ENCODE measurements around the gene CYP24A1.

CYP24A1 gene

GRCh38 chr20:54114109-54114508 lies 59.7 kb downstream of the CYP24A1 start:
- Histone ChIP-seq H3K36me3 (ENCODE audit: control insufficient read depth, low read length) (no peaks in the 10 kb centered on the region), H3K4me1 (ENCODE audit: control insufficient read depth, low read length) (no peaks in the 10 kb centered on the region), H4K20me1 (ENCODE audit: control insufficient read depth, insufficient read depth, low read depth, low read length) (no peaks in the 10 kb centered on the region), H3K4me2 (ENCODE audit: low read length) (no peak overlapping the region), H3K9me3 (ENCODE audit: control insufficient read depth, insufficient read depth, low read length) (no peaks in the 10 kb centered on the region), H3K27me3 (ENCODE audit: control insufficient read depth, low read length) (no peaks in the 10 kb centered on the region), H3K79me2 (ENCODE audit: control insufficient read depth, low read length) (no peaks in the 10 kb centered on the region), H3K4me3 (ENCODE audit: low read length) (no peak overlapping the region), H3F3A (ENCODE audit: control insufficient read depth, insufficient read depth) (no peaks in the 10 kb centered on the region), H3K9me2 (replicated peaks; ENCODE audit: control insufficient read depth, low read length) (no peaks in the 10 kb centered on the region), H3K27ac (ENCODE audit: low read depth, low read length) (no peak overlapping the region)
- TF ChIP-seq CTCF (IDR thresholded peaks at IDR 0.05; ENCODE audit: low read depth, low read length, poor library complexity, severe bottlenecking): no peak
- TF ChIP-seq EZH2phosphoT487 (IDR thresholded peaks at IDR 0.05; ENCODE audit: borderline replicate concordance, low read length): no peak

- Histone ChIP-seq H3K9me3 (ENCODE audit: control insufficient read depth, insufficient read depth, low read length) (no peaks in the 10 kb centered on the region), H3K79me2 (ENCODE audit: control insufficient read depth, low read length) (no peaks in the 10 kb centered on the region), H3K36me3 (ENCODE audit: control insufficient read depth, low read length) (no peaks in the 10 kb centered on the region), H3K9me2 (replicated peaks; ENCODE audit: control insufficient read depth, low read length) (no peaks in the 10 kb centered on the region), H3K4me1 (ENCODE audit: control insufficient read depth, low read length) (no peaks in the 10 kb centered on the region), H4K20me1 (ENCODE audit: control insufficient read depth, insufficient read depth, low read depth, low read length) (no peaks in the 10 kb centered on the region), H3K4me3 (ENCODE audit: low read length) (no peak overlapping the region), H3K4me2 (ENCODE audit: low read length) (no peak overlapping the region), H3F3A (ENCODE audit: control insufficient read depth, insufficient read depth) (no peaks in the 10 kb centered on the region), H3K27ac (ENCODE audit: low read depth, low read length) (no peak overlapping the region), H3K27me3 (ENCODE audit: control insufficient read depth, low read length) (no peaks in the 10 kb centered on the region)
- TF ChIP-seq CTCF (IDR thresholded peaks at IDR 0.05; ENCODE audit: low read depth, low read length, poor library complexity, severe bottlenecking) (no peak), EZH2phosphoT487 (IDR thresholded peaks at IDR 0.05; ENCODE audit: borderline replicate concordance, low read length) (no peak)
Measured at GRCh38 chr20:54113566-54113965, 60.2 kb downstream of the CYP24A1 start.

GRCh38 chr20:54112221-54112884 lies 61.4 kb downstream of the CYP24A1 start:
- Histone ChIP-seq H3F3A (ENCODE audit: control insufficient read depth, insufficient read depth) (no peaks in the 10 kb centered on the region), H3K27me3 (ENCODE audit: control insufficient read depth, low read length) (0 out of 2 replicates have a peak, but pooled peaks cover 2% of the 10 kb centered on the region), H3K36me3 (ENCODE audit: control insufficient read depth, low read length) (no peaks in the 10 kb centered on the region), H3K9me3 (ENCODE audit: control insufficient read depth, insufficient read depth, low read length) (no peaks in the 10 kb centered on the region), H4K20me1 (ENCODE audit: control insufficient read depth, insufficient read depth, low read depth, low read length) (no peaks in the 10 kb centered on the region), H3K4me2 (ENCODE audit: low read length) (no peak overlapping the region), H3K79me2 (ENCODE audit: control insufficient read depth, low read length) (no peaks in the 10 kb centered on the region), H3K4me3 (ENCODE audit: low read length) (no peak overlapping the region), H3K27ac (ENCODE audit: low read depth, low read length) (no peak overlapping the region), H3K9me2 (replicated peaks; ENCODE audit: control insufficient read depth, low read length) (no peaks in the 10 kb centered on the region), H3K4me1 (ENCODE audit: control insufficient read depth, low read length) (no peaks in the 10 kb centered on the region)
- TF ChIP-seq CTCF (IDR thresholded peaks at IDR 0.05; ENCODE audit: low read depth, low read length, poor library complexity, severe bottlenecking) (no peak), EZH2phosphoT487 (IDR thresholded peaks at IDR 0.05; ENCODE audit: borderline replicate concordance, low read length) (no peak)
